Activated T-helper 17 cell treated with anti-CD3 and anti-CD28 coated beads, Interleukin-2, amount 50 U/mL, for 72 hours (primary cell): ENCODE measurements around the gene DCST2. TPM values are rescaled to one million over a fixed set of nuclear protein-coding genes. Genes with fewer than 3 reads are reported as not detected.
A peak's percentile ranks its signal among the peaks of the same experiment; 100 is the strongest.

Experiments
- ATAC-seq: fragments of 150-1000 bp; cut with Tn5 transposase; replicated peaks from 2 replicates; pipeline ENCODE4 v1.10.0; 2021; ENCODE audit warnings: mild to moderate bottlenecking, moderate library complexity
- H3K27ac Mint-ChIP-seq: one replicate; pipeline ENCODE4 v1.8.0; 2022; ENCODE audit warnings: mixed read lengths
- H3K27me3 Mint-ChIP-seq: one replicate; pipeline ENCODE4 v1.8.0; 2022; ENCODE audit warnings: mixed read lengths
- H3K36me3 Mint-ChIP-seq: one replicate; pipeline ENCODE4 v1.8.0; 2022; ENCODE audit warnings: low read depth, mild to moderate bottlenecking, mixed read lengths
- H3K4me1 Mint-ChIP-seq: one replicate; pipeline ENCODE4 v1.8.0; 2022; ENCODE audit warnings: mixed read lengths
- H3K4me3 Mint-ChIP-seq: one replicate; pipeline ENCODE4 v1.8.0; 2022; ENCODE audit warnings: mild to moderate bottlenecking, mixed read lengths
- H3K9me3 Mint-ChIP-seq: one replicate; pipeline ENCODE4 v1.8.0; 2022; ENCODE audit warnings: mixed read lengths
- total RNA-seq, 2 donors: library from RNA; stranded (reverse); gene quantifications; one replicate each; pipeline ENCODE4 v1.2.3, GENCODE V29; 2022

DCST2 gene
- total RNA-seq, result 1 to 10 TPM in 1 of 2 donors, under 1 TPM in 1; 0.67 to 2.2 TPM

GRCh38 chr1:155033524-155033923 is at the start of gene DCST2, which contains the start of gene DCST1:
DCST2 (minus strand) TSS chr1:155033781; CDS start chr1:155033701, 80 bp downstream.
DCST1 (plus strand) TSS chr1:155033824; CDS start chr1:155034037, 213 bp downstream.
- Mint-ChIP-seq H3K27me3 (no peaks in the 10 kb centered on the region), H3K4me3 (no peak within 1 kb of the TSS), H3K4me1 (no peaks in the 10 kb centered on the region), H3K36me3 (no peaks in the 10 kb centered on the region), H3K9me3 (no peaks in the 10 kb centered on the region), H3K27ac (no peak within 1 kb of the TSS)
- ATAC-seq, result no peak

GRCh38 chr1:155083052-155083541 is 49.5 kb upstream of the DCST2 start:
- peaks cover 25% of the 10 kb centered on the region for H3K27me3 Mint-ChIP-seq
- H3K27ac Mint-ChIP-seq, result no peak overlapping the region
- no peaks in the 10 kb centered on the region for H3K9me3 Mint-ChIP-seq
- peaks cover 29% of the 10 kb centered on the region for H3K4me1 Mint-ChIP-seq
- no peak for ATAC-seq
- H3K4me3 Mint-ChIP-seq, result peak overlapping the region; percentile 61
- H3K36me3 Mint-ChIP-seq, result peaks cover 18% of the 10 kb centered on the region

GRCh38 chr1:155082301-155083051 is 48.9 kb upstream of the DCST2 start:
- peaks cover 25% of the 10 kb centered on the region for H3K27me3 Mint-ChIP-seq
- no peak overlapping the region for H3K27ac Mint-ChIP-seq
- no peak for ATAC-seq
- H3K4me1 Mint-ChIP-seq, result peaks cover 29% of the 10 kb centered on the region
- peak overlapping the region; percentile 61 for H3K4me3 Mint-ChIP-seq
- peaks cover 18% of the 10 kb centered on the region for H3K36me3 Mint-ChIP-seq
- no peaks in the 10 kb centered on the region for H3K9me3 Mint-ChIP-seq

- Mint-ChIP-seq H3K4me1 (peaks cover 29% of the 10 kb centered on the region), H3K36me3 (peaks cover 18% of the 10 kb centered on the region), H3K9me3 (no peaks in the 10 kb centered on the region), H3K27ac (no peak overlapping the region), H3K4me3 (peak overlapping the region; percentile 61), H3K27me3 (peaks cover 25% of the 10 kb centered on the region)
- no peak for ATAC-seq
Measured at GRCh38 chr1:155081472-155082300, 48.1 kb upstream of the DCST2 start.

- Mint-ChIP-seq H3K27ac (no peak overlapping the region), H3K4me3 (peak overlapping the region; percentile 88), H3K36me3 (peaks cover 17% of the 10 kb centered on the region), H3K9me3 (no peaks in the 10 kb centered on the region), H3K27me3 (peaks cover 25% of the 10 kb centered on the region), H3K4me1 (peaks cover 29% of the 10 kb centered on the region)
- ATAC-seq, result no peak
Measured at GRCh38 chr1:155080312-155081228, 47.0 kb upstream of the DCST2 start.

GRCh38 chr1:155079487-155080311 is 46.1 kb upstream of the DCST2 start:
- peak; percentile 16 for ATAC-seq
- peaks cover 25% of the 10 kb centered on the region for H3K27me3 Mint-ChIP-seq
- H3K4me3 Mint-ChIP-seq, result peak overlapping the region; percentile 88
- peaks cover 9% of the 10 kb centered on the region for H3K36me3 Mint-ChIP-seq
- H3K9me3 Mint-ChIP-seq, result no peaks in the 10 kb centered on the region
- H3K27ac Mint-ChIP-seq, result peak overlapping the region; percentile 79
- peaks cover 27% of the 10 kb centered on the region for H3K4me1 Mint-ChIP-seq

- Mint-ChIP-seq H3K27ac (peak overlapping the region; percentile 79), H3K4me1 (peaks cover 21% of the 10 kb centered on the region)
- ATAC-seq, result no peak
Measured at GRCh38 chr1:155079210-155079486, 45.6 kb upstream of the DCST2 start.

GRCh38 chr1:155078469-155079209 is 45.1 kb upstream of the DCST2 start, which contains the start of gene EFNA3:
EFNA3 (plus strand) TSS chr1:155078837; CDS start chr1:155078942, 105 bp downstream.
- peak within 1 kb of the TSS; percentile 88 for H3K4me3 Mint-ChIP-seq
- H3K9me3 Mint-ChIP-seq, result no peaks in the 10 kb centered on the region
- H3K36me3 Mint-ChIP-seq, result peaks cover 6% of the 10 kb centered on the region
- peak within 1 kb of the TSS; percentile 79 for H3K27ac Mint-ChIP-seq
- H3K27me3 Mint-ChIP-seq, result peaks cover 22% of the 10 kb centered on the region
- ATAC-seq, result peak; percentile 58
- H3K4me1 Mint-ChIP-seq, result peaks cover 21% of the 10 kb centered on the region

More at GRCh38 chr1:155079210-155079486, 45.6 kb upstream of the DCST2 start:
- Mint-ChIP-seq H3K36me3 (peaks cover 6% of the 10 kb centered on the region), H3K4me3 (peak overlapping the region; percentile 88), H3K9me3 (no peaks in the 10 kb centered on the region), H3K27me3 (peaks cover 25% of the 10 kb centered on the region)

GRCh38 chr1:155077758-155078445 is 44.3 kb upstream of the DCST2 start:
- Mint-ChIP-seq H3K27me3 (peaks cover 18% of the 10 kb centered on the region), H3K4me1 (peaks cover 20% of the 10 kb centered on the region), H3K36me3 (peaks cover 6% of the 10 kb centered on the region), H3K4me3 (peak overlapping the region; percentile 7), H3K27ac (no peak overlapping the region), H3K9me3 (no peaks in the 10 kb centered on the region)
- peak; percentile 17 for ATAC-seq

- Mint-ChIP-seq H3K27me3 (peaks cover 15% of the 10 kb centered on the region), H3K9me3 (no peaks in the 10 kb centered on the region), H3K4me3 (no peak overlapping the region), H3K4me1 (peaks cover 17% of the 10 kb centered on the region), H3K27ac (no peak overlapping the region), H3K36me3 (peaks cover 6% of the 10 kb centered on the region)
- no peak for ATAC-seq
Measured at GRCh38 chr1:155077346-155077745, 43.8 kb upstream of the DCST2 start.

GRCh38 chr1:155076371-155076770 is 42.8 kb upstream of the DCST2 start:
- Mint-ChIP-seq H3K4me1 (peaks cover 13% of the 10 kb centered on the region), H3K27ac (no peak overlapping the region), H3K4me3 (no peak overlapping the region), H3K36me3 (peaks cover 2% of the 10 kb centered on the region), H3K9me3 (no peaks in the 10 kb centered on the region), H3K27me3 (peaks cover 9% of the 10 kb centered on the region)
- no peak for ATAC-seq

GRCh38 chr1:155075535-155075934 is 42.0 kb upstream of the DCST2 start:
- Mint-ChIP-seq H3K27ac (no peak overlapping the region), H3K4me1 (peaks cover 12% of the 10 kb centered on the region), H3K36me3 (no peaks in the 10 kb centered on the region), H3K27me3 (peaks cover 7% of the 10 kb centered on the region), H3K9me3 (no peaks in the 10 kb centered on the region), H3K4me3 (no peak overlapping the region)
- ATAC-seq, result no peak
